ENCODE results near the gene TIMP4. TPM values are rescaled to one million over a fixed set of nuclear protein-coding genes. Genes with fewer than 3 reads are reported as not detected.

TIMP4 gene
- total RNA-seq, 1 donor from 2014 or later = 0.75 TPM

DNA sequence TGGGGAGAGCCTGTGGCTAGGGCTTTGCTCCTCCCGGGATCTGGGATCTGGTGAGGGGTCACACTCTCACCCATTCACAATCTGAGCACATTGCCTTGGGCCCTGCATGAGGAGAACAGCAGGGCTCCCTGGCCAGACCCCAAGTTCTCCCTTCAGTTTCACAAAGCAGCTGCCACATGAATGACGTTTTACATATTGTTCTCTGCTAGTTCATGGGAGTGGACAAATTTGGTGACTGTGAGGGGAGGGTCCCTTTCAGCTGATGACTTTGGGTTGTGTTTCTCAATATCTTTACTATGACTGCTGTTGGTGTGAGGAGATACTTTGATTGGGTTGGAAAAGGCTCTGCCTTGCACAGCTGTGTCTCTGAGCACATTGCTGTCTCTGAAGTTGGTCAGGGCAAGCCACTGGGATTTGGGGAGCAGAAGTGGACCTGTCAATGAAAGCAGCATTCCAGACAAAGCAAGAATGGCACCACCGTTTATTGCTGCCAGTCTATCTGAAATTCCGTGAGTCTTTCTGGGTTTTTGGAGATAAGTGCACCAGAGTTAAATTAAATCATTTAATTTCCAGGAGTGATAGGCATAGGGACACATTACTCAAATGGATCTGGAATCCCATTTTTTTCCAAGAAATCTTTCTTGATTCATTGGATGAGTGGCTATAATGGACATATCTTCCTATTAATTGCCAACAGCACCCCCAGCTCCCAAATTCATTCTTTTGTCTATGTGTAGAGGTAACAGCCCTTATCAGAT lies 10.3 kb downstream of the TIMP4 start:
- H3K27ac Mint-ChIP-seq (ENCODE audit: unreplicated experiment) = no peak overlapping the region
- H3K27me3 Mint-ChIP-seq (ENCODE audit: low read depth) = no peaks in the 10 kb centered on the region
- H3K4me1 Mint-ChIP-seq = no peaks in the 10 kb centered on the region
- no peak for TF ChIP-seq CTCF (conservative IDR thresholded peaks at IDR 0.05)
- H3K9me3 Mint-ChIP-seq = no peaks in the 10 kb centered on the region
- H3K36me3 Mint-ChIP-seq (ENCODE audit: low read depth) = no peaks in the 10 kb centered on the region
- no peak overlapping the region for H3K4me3 Mint-ChIP-seq
- DNase-seq (ENCODE audit: low read depth, low spot score) = no peak

DNA sequence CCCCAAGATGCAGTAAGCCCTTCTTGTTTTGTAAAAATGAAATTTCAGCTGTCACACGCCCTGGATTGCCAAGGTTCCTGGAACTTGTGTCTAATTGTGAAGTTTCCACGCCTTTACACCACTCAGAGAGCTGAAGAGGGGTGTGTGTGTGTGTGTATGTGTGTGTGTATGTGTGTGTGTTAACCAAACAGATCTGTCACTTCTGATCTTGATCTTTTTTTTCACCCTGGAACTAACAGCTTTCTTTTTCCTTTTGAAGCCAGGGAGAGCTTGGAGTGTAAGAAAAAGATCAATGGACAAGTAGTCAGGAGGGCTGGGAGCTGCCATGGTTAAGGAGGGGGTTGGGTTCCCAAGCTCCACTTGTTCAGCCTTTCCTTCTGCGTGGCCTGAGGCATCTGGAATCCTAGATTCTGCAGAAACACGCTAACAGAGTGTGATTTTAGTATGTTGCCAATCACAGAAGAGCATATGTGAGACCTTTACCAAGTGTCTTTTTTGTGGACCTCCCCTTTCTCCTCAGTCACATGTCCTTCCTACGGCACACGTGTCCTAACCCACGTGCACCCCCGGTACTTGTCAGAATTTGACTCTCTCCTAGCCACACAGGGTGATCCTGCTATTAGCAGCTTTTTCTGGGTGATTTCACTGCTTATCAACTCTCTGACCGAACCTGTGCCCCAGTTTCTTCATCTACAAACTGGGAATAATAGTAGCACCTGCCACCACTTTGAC lies 11.5 kb downstream of the TIMP4 start:
- DNase-seq (ENCODE audit: low read depth, low spot score) = no peak
- TF ChIP-seq CTCF (conservative IDR thresholded peaks at IDR 0.05) = no peak
- no peaks in the 10 kb centered on the region for H3K9me3 Mint-ChIP-seq
- H3K4me1 Mint-ChIP-seq = no peaks in the 10 kb centered on the region
- no peak overlapping the region for H3K4me3 Mint-ChIP-seq
- no peaks in the 10 kb centered on the region for H3K27me3 Mint-ChIP-seq (ENCODE audit: low read depth)
- H3K27ac Mint-ChIP-seq (ENCODE audit: unreplicated experiment) = peak overlapping the region; percentile 13
- H3K36me3 Mint-ChIP-seq (ENCODE audit: low read depth) = no peaks in the 10 kb centered on the region

DNA sequence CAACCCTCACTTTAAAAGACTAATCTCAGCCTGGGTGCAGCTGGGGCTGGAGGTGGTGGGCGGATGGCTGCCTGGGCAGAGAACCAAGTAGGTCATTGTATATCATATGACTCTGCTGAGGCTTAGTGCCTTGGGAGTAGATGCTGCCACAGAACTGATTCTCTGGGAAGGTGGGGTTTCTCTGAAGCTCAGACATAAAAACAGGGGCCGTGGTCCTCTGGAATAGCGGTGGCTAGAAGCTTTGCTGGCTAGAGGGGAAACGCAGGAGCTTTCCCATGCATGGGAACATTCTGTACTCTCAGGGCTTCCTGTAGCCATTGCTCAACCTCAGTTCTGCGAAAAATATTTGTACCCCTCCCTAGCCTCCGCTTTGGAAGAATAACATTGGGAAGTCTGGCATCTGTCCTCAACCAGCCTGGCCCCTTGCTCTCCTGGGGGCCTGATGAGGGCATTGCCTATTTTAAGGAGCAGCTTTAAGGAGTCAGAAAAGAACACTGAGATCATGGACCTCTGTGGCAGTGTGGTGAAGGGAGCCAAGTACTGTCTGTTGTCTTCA lies 14.7 kb downstream of the TIMP4 start:
- Mint-ChIP-seq H3K27me3 (ENCODE audit: low read depth) (no peaks in the 10 kb centered on the region), H3K4me1 (no peaks in the 10 kb centered on the region), H3K9me3 (no peaks in the 10 kb centered on the region), H3K36me3 (ENCODE audit: low read depth) (no peaks in the 10 kb centered on the region), H3K4me3 (no peak overlapping the region), H3K27ac (ENCODE audit: unreplicated experiment) (no peak overlapping the region)
- no peak for DNase-seq (ENCODE audit: low read depth, low spot score)
- no peak for TF ChIP-seq CTCF (conservative IDR thresholded peaks at IDR 0.05)

DNA sequence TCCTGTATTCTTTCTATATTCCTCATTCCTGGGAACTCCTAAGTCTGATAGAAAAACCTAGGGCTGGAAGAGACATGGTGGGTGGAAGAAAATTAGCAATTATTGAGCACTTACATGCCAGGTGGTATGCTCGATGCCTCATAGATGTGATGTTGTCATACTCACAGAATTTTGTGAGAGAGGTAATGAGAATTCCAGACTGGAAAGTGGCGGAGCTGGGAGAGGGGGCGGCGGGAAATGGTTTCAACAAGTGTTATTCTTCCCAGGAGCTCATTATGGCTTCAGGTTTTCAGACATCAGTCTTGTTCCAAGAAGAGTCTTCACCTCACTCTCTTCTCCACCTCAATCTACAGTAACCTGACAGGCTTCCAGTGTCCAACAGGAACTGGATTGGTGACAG lies 16.2 kb downstream of the TIMP4 start:
- no peak for TF ChIP-seq CTCF (conservative IDR thresholded peaks at IDR 0.05)
- Mint-ChIP-seq H3K27ac (ENCODE audit: unreplicated experiment) (peak overlapping the region; percentile 85), H3K27me3 (ENCODE audit: low read depth) (no peaks in the 10 kb centered on the region), H3K4me1 (no peaks in the 10 kb centered on the region), H3K9me3 (no peaks in the 10 kb centered on the region), H3K36me3 (ENCODE audit: low read depth) (no peaks in the 10 kb centered on the region), H3K4me3 (no peak overlapping the region)
- DNase-seq (ENCODE audit: low read depth, low spot score) = no peak

DNA sequence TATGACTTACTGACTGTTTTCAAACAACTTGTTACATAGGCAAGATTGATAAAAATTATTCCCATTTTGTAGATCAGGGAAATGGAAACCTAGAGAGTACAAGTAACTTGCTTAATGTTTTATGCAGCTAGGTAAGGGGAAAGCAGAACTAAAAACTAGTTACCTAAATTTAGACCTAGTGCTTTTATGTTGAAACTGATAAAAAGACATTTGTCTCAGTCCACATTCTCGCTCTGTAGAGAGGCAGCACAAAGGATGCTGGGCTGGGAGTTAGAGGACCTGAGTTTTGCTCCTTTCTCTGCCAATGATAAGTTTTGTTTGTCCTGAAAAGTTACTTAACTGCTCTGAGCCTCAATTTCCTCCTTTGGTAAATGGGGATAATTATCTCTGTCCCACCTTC lies 17.4 kb downstream of the TIMP4 start:
- Mint-ChIP-seq H3K4me1 (no peaks in the 10 kb centered on the region), H3K27ac (ENCODE audit: unreplicated experiment) (no peak overlapping the region), H3K9me3 (no peaks in the 10 kb centered on the region), H3K36me3 (ENCODE audit: low read depth) (no peaks in the 10 kb centered on the region), H3K4me3 (no peak overlapping the region), H3K27me3 (ENCODE audit: low read depth) (no peaks in the 10 kb centered on the region)
- no peak for DNase-seq (ENCODE audit: low read depth, low spot score)
- TF ChIP-seq CTCF (conservative IDR thresholded peaks at IDR 0.05) = no peak
